Measurements from ENCODE around the gene WIPF2.

DNA sequence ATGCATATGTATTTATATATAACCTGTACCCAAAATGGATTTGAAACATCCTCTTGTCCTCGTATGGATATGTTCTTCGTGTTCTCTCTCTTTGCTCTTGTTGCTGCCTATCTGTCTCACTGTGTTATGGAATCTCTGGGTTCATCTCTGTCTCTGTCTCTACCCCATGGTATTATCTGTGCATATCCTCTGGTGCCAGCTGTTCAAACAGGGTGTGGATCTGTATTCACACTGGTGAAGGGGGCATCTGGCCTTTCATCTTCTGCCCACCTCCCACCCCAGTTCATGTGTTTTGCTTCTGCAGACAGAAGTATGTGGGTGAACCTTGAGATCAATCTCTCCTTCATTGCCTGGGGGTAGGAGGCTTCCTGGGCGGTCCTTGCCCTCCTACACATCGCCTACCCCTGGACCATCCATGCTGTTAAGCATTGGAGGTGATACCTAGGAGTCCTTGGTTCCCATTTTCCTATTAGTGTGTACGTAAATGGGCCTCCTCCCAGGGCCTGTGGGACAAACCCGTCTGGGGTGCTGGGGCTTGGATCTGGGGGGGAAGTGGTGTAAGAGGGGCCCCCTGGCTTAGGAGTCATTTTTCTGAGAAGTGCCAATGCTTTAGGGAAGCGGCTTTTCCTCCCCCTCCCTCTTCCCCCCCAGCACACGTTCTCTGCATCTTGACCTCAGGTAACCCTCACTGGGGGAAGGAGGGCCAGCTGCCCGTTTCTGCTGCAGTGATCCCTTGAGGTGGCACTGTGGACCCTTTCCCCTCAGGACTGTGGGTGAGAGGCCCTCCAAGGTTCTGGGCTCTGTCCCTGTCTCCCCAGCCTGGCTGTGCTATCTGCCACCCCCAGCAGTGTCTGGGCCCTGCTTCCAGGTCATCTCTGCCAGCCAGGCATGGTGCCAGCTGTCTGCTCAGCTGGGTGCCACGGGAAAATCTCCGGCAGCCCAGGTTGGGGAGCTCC is 111.0 kb downstream of the WIPF2 start:
- TF ChIP-seq, protein P1, sequence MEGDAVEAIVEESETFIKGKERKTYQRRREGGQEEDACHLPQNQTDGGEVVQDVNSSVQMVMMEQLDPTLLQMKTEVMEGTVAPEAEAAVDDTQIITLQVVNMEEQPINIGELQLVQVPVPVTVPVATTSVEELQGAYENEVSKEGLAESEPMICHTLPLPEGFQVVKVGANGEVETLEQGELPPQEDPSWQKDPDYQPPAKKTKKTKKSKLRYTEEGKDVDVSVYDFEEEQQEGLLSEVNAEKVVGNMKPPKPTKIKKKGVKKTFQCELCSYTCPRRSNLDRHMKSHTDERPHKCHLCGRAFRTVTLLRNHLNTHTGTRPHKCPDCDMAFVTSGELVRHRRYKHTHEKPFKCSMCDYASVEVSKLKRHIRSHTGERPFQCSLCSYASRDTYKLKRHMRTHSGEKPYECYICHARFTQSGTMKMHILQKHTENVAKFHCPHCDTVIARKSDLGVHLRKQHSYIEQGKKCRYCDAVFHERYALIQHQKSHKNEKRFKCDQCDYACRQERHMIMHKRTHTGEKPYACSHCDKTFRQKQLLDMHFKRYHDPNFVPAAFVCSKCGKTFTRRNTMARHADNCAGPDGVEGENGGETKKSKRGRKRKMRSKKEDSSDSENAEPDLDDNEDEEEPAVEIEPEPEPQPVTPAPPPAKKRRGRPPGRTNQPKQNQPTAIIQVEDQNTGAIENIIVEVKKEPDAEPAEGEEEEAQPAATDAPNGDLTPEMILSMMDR (IDR thresholded peaks at IDR 0.05), result no peak
- TF ChIP-seq POLR2A (IDR thresholded peaks at IDR 0.05), result no peak
- no peak for TF ChIP-seq EP300 (IDR thresholded peaks at IDR 0.05)

Data from ovary (tissue), 3 donors.